ENCODE data around the gene RASL12.
"Not testable (repeated sequence)": the region's sequence is repeated elsewhere in the genome, so short reads cannot be mapped to it uniquely, and the experiment has no call there.

The RASL12 gene

DNA sequence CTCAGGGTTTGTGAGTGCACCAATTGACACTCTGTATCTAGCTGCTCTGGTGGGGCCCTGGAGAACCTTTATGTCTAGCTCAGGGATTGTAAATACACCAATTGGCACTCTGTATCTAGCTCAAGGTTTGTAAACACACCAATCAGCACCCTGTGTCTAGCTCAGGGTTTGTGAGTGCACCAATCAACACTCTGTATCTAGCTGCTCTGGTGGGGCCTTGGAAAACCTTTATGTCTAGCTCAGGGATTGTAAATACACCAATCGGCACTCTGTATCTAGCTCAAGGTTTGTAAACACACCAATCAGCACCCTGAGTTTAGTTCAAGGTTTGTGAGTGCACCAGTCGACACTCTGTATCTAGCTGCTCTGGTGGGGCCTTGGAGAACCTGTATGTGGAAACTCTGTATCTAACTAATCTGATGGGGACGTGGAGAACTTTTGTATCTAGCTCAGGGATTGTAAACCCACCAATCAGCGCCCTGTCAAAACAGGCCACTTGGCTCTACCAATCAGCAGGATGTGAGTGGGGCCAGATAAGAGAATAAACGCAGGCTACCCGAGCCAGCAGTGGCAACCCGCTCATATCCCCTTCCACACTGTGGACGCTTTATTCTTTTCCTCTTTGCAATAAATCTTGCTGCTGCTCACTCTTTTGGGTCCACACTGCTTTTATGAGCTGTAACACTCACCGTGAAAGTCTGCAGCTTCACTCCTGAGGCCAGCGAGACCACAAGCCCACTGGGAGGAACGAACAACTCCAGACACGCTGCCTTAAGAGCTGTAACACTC is 8.0 kb upstream of the RASL12 start:
- not testable (repeated sequence) for DNase-seq

DNA sequence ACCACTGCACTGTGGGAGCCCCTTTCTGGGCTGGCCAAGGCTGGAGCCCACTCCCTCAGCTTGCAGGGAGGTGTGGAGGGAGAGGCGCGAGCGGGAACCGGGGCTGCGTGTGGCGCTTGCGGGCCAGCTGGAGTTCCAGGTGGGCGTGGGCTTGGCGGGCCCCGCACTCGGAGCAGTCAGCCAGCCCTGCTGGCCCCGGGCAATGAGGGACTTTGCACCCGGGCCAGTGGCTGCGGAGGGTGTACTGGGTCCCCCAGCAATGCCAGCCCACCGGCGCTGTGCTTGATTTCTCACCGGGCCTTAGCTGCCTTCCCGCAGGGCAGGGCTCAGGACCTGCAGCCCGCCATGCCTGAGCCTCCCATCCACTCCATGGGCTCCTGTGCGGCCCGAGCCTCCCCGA is 7.2 kb upstream of the RASL12 start:
- DNase-seq = not testable (repeated sequence)

DNA sequence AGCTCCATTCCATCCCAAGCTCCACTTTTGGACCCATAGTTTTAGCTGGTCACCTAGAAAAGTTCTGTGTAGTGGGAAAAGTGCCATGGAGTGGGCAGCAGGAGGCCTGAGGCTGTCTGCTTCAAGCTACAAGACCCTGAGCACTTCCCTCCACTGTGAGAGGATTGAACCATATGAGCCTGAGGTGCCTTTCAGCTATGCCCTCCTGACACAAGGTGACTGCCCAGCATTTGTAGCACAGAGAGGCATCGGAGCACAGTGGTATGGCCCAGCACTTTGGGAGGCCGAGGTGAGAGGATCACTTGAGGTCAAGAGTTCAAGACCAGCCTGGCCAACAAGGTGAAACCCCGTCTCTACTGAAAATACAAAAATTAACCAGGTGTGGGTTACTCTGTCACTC is 4.8 kb upstream of the RASL12 start:
- no peak for DNase-seq

DNA sequence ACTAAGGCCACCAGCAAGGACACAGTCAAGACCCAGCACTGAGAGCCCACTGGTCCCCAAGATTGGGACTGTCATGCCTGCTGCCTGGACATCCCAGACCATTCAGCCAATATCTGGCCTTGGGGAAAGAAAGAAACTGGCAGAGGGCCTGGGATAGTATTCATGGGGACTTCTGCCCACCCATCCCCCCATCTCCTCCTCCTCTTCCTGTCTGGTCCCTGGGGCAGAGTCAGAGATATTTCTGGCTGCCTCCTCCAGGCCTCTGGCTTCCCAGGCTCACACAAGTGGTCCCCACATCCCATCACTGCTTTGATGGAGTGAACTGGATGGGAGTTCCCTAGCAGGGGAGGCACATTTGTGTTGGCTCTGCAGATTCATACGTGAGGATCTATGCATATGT is 4.2 kb upstream of the RASL12 start:
- no peak for DNase-seq

DNA sequence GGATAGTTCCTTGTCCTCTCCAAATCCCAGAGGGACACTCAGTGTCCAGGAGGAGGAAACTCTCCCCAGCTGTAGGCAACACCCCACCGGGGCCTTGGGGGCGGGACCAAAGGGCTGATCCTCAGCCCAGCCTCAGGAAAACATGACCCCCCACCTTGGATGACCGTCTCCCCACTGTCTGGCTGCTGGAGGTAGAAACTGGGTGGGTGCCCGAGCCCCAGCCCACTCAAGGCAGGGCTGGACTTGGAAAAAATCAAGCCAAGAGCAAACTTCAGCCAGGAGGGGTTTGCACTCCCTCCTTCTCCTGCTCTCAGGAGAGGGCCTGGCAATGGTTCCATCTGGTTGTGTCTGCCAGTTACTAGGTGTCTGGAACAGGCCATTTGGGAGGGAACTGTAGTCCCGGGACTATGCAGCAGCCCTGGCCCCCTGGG is 3.6 kb upstream of the RASL12 start:
- DNase-seq = no peak

DNA sequence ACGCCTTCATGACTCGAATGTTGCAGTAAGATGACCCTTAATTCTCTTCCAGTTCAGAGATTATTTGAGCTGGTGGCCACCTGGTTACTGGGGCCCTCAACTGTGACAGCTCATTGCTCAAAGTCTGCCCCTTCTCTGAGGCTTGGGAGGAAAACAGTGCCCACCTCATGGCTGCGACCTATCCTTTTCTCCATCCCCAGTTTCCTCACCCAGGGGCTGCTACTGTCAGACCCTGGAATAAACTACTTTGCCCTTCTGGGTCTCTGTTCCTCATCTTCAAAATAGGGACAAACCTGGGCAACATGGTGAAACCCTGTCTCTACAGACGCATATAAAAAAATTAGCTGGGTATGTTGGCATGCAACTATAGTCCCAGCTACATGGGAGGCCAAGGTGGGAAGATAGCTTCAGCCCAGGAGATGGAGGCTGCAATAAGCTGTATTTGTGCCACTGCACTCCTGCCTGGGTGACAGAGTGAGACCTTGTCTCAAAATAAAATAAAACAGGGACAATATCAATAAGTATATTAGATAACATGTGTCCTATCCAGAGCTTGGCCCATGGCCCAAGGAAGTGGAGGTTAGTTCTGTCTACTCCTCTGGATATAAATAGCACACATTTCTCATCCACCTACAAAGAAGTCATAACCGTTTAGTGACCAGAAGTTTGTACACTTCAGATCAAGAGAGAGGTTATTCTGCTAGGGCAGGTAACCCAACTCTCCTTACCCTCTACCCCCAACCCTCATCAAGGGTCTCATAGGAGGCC is 2.2 kb upstream of the RASL12 start:
- no peak for DNase-seq

DNA sequence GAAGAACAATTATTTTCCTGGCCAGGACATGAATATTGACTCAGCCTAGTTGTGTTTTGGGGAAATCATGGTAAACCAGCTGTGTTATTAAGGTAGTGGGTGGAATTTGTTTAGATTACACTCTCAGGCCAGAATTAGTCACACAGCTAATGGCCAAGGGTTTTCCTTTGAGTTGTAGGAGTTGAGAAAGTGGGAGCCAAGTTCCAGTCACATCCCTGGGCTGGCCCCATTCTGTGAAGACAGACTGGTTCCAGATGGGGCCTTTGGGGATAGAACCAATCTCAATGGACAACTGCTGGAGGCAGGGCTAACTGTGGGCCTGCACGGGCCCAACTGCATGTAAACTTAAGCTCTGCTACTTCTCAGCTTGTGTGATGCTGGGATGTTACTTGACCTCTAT is 1.4 kb upstream of the RASL12 start:
- DNase-seq = no peak

DNA sequence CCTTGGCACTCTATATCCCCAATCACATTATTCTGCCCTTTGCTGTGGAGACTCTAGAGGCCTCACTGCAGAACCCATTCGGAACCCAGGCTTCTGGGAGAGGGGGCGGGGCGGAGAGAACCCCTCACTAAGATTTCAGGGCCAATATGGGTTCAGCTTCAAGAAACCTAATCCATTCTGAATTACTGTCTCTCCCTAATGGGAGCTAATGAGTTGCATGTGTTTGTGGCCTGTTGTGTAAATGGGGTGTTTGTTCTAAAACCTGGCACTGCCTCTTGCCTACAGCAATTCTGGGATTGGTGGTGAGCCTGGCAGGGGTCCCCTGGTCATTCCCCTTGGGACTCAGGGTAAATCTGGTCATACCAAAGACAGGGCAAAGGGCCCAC is 605 bp upstream of the RASL12 start:
- DNase-seq = no peak

DNA sequence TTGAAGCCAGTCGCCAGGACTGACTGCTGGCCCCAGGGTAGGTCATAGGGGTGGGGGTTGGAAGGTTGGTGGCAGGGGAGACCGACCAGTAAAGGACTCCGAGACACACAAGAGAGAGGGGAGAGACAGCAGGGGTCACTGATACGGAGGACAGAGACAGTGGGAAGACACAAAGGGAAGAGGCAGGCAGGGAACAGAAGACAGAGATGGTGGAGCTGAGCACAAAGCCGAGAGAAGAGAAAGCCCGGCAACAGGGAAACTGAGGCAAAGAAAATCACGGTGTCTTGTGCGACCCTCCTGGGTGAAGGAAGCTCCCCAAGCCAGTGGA is 510 bp downstream of the RASL12 start:
- DNase-seq = no peak

DNA sequence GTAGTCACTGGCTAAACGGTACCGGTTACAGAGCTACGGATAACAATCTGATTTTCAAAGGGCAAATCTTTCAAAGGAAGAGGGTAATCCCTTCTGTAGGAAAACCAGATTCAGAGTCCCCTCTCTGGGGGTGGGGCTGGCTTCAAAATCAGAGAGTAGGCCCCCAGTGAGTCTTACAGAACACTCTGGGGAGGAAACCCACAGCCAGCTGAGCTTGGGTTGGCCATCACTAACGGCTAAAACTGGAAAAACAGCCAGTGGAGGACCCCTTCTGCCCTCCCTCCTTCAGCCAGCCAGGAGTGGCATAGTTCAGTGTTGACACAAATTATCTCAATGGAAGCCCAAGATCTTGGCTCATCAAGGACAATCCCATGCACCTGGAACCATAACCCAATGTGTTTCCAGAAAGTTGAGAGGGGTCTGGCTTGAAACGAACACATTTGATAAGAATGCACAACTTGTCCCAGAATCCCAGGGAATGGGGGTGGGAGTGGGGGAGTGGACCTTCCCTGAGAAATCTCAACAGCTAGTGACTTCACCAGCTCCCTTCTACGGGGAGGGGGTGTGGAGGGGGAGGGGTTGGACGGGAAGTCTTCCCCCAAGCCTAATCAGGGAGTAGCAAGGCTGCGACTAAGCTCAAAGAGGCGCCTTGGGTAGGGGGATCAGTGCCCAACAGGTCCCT is 1.0 kb downstream of the RASL12 start:
- DNase-seq = no peak

DNA sequence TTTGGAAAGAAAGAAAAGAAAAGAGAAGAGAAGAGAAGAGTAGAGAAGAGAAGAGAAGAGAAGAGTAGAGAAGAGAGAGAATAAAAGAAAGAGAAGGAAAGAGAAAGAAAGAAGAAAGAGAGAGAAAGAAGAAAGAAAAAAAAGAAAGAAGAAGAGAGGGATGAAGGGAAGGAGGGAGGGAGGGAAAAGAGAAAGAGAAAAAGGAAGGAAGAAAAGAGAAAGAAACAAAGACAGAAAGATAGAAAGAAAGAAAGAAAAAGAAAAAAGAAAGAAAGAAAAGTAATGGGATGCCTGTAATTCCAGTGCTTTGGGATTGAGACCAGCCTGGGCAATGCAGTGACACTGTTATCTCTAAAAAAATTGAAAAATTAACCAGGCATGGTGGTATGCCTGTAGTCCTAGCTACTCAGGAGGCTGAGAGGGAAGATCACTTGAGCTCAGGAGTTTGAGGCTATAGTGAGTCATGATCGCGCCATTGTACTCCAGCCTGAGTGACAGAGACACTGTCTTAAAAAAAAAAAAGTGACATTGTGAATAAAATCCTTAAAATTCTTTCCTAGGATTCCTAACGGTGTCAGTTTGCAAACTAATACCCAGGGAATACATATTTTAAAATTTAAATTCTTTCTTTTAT is 1.7 kb downstream of the RASL12 start:
- no peak for DNase-seq

DNA sequence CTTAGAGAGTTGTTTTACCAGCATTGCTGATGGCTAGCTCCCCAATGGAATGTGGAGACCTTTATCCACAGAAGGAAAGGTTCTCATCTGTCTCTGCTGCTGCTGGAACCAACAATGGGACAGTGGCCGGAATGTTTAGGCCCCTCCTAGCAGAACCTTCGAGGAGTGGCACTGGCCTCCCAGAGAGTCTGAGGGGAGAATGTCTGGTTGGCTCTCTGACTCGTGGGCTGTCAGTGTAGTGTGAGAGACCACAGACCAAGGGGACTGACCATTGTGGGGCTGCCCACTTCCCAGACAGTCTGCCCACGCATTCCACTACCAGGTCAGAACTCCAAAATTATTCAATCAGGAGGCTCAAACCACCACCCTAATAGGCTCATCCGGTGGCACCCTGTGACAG is 5.1 kb downstream of the RASL12 start:
- DNase-seq = no peak

DNA sequence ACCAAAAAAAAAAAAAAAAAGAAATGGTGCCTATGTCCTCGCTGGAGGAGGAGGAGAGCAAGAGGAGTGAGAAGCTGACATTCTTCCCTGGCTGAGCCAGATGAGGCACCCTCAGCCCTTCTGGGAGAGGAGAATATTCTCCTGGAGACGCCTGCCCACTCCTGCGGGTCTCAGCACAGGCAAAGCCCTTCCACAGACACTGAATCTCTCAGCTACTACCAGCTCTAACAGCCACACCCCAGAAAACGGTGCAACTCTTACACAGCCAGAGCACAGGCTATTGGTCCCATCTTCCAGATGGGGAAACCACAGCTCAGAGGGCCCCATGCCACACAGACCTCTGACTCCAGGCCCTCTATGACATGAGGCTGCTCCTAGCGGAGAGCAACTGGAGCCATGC is 5.7 kb downstream of the RASL12 start:
- no peak for DNase-seq

DNA sequence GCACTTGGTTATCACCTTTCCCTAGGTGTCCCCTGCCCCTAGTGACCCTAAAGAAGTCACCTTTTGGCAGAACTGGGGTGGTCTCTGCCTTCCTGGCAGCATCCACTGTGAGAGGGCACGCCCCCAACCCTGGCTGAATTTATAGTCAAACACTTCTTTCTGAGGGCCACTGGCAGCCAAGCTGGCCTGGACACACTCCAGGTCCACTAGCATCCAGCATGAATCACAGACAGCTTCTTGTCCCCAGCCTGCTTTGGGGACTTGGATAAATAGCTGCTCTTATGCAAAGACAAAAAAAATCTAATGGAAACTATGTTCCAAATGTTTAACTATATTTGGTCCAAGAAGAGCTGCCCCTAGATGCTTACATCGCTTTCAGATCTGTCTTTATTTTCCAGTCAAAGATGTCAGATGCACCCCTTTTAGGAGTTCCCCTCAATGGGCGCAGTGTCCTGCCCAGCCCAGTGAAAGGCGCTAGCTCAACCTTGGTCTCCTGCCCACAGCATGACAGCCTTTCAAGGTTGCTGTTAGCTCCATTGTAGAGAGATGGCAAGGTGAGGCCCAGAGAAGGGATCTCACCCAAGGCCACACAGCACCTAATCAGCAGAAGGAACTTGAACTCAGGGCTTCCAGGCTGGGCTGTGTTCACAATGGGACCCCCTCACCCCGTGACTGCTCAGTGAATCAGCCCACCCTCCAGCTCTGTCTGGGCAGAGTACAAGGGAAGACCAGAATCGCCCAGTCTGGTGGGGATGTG is 7.0 kb downstream of the RASL12 start:
- no peak for DNase-seq

DNA sequence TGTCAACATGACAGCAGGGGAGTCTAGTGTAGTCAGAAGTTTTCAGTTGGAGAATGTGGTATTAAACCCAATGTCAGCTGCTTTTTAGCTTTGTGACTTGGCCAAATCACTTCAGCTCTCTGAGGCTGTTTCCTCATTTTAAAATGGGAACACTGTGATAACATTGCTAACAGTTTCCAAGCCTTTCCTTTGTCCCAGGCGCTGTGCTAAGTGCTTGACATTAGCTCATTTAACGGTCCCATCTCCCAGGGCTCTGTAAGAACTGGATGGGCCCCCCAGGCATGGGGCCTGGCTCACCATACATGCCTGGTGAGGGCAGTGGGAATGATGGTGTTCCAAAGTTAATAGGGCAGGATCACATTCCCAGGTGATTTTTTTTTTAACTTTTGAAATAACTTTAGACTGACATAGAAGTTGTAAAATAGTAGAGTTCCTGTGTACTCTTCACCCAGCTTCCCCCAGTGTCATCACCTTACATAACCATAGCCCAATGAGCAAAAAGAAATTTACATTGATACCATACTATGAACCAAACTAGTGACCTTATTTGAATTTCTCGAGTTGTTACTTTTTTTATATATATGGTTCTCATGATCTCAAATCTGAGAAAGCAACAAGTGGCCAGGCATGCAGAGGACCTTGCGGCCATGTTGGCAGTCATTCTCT is 7.7 kb downstream of the RASL12 start:
- no peak for DNase-seq

DNA sequence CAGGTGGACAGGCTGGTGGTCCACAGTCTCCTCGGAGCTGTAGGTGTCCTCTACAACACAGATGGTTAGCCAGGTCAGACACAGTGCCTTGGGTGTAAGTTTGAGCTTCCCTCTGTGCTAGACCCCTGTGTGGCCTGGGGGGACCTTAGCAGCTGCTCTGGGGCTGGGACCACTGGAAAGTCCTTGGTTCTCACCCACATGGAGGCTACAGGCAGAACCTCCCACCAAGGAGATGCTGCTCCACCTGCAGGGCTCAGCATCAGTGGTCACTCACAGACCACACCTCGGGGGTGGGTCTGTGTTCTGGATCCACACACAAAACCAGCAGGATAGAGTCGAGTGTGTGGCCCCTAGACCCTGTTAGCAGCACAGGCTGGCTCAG is 8.4 kb downstream of the RASL12 start:
- DNase-seq = no peak

DNA sequence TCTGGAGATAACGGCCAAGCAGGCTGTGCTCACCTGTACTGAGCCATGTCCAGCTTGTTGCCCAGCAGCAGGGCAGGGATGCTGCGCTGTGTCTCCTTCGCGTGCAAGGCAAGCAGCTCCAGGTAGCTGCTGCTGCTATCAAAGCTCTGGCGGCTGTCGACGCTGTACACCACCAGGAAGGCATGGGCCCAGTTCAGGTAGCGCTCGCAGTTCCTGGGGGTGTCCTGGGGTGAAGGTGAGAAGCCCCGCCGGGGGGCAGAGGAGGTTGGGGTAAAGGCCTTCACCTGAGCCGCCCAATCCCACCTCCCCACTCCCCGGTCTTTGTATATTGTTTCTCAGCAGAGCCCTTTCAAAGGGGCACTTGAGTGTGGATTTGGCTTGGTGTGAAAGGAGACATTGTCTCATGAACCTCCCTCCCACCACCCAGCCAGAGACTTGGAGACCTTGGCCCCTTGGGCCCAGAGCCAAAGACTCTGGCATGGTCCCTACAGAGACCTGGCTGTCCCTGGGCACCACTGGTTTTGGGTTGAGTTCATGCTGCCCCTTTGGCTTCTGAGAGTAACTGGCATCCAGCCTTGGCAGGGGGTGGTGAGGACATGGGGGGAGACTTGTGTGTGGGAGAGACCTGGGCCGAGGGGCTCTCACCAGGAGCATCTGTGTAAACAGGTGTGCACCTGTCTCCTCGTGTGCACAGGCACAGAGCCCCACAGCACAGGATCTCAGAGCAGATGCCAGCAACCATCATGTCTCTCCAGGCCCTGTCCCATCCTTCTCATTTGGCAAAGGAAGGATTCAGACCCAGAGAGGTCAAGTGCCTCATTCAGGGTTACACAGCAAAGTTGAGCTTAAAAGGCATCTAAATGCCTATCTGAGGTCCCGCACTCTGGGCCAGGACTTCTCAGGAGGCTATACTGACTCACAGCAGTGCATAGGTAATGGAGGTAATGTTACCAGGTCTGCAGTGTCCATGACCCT is 9.1 kb downstream of the RASL12 start:
- DNase-seq = no peak

DNA sequence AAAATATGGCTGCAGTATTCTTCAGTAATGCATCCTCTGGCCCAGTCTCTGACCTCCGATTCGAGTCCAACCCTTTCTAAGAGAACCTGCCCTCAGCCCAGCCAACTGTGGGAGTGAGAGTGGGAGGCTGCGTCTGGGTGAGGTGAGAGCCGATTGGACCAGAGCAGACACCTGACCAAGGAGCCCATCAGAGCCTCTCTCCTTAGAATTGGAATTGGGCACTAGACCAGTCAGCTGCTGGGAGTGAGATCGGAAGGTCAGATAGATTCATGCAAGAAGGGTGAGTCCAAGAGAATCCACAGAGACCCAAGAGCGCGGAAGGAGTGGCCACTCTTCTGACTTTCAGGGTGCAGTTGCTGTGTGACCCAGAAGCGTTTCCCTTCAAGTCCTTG is 10.2 kb downstream of the RASL12 start:
- DNase-seq = no peak

DNA sequence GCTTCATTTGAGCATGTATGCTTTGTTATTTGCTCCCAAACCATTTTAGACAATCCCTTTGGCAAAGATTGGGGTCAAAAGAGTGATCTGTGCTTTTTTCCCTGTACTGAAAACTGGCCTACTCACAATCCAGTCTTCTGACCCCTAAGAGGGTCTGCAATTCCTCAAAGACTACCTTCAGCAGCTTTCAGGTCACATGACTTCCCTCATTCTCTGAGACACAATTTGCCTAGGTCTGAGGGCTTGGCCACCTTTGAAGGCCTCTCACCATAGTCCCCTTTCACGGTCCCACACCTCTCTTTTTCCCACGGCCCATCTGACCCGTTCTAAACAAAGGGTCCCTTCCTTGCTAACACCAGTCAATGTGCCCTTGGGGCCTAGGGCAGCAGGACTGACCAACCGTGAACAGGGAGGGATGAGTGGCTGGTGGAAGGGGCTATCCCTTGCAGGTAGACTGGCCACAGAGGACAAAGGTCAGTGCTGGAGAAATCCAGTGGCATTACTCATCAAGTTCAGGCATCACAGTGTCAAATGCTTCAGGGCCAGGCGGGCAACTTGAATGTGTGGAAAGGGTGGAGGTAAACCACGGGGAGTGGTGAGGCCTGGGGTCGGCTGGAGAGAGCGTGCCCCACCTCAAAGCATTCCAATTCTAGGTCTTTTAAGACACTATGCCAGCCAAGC is 10.8 kb downstream of the RASL12 start:
- DNase-seq = no peak

DNA sequence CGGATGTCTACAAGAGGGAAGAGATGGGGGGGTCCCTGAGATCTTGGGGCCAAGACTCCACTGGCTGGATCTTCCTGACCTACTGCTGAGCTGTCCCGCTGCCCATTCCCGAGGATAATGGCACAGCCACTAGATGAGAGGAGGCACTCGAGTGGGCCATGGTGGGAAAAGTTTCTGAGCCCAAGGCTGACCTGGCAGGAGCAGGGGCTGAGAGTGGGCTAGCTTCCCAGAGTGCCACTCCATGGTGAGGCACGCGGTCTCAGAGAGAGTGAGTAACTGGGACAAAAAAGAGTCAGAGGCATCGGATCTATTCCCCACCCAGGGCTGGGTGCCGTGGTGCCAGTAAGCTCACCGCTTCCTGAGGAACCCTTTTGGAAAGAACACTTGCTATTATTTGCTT is 11.7 kb downstream of the RASL12 start:
- DNase-seq = no peak

Measured in activated T-cell treated with anti-CD3 and anti-CD28 coated beads for 4 hours (primary cell).